ENCODE data around the gene SLC9C1. TPM values are rescaled to one million over a fixed set of nuclear protein-coding genes. Genes with fewer than 3 reads are reported as not detected.

The SLC9C1 gene
- total RNA-seq, 5 donors from 2014 or later (not counting 1 experiment from before 2014, with no cell fraction given): not detected

- Histone ChIP-seq H3K4me1 (ENCODE audit: control insufficient read depth in 1 of 2, extremely low read depth in 1 of 2, insufficient read depth in 2 of 2, low read length in 2 of 2) (peaks cover 12 to 37% of the 10 kb centered on the region in 2 experiments), H3K27ac (ENCODE audit: low read length) (peak overlapping the region; percentile 3), H3K9me3 (no peaks in the 10 kb centered on the region), H3K4me3 (ENCODE audit: control insufficient read depth in 1 of 2, extremely low read depth in 1 of 2, low read length in 1 of 2) (no peak overlapping the region), H3K27me3 (replicated peaks in 1 of 2; ENCODE audit: control insufficient read depth in 2 of 2, extremely low read depth in 1 of 2, insufficient read depth in 2 of 2, low read length in 1 of 2) (no peaks in the 10 kb centered on the region), H3K36me3 (ENCODE audit: control insufficient read depth in 2 of 2, extremely low read depth in 1 of 2, insufficient read depth in 1 of 2, low read length in 1 of 2) (peaks cover 0 to 26% of the 10 kb centered on the region in 2 donors)
- peak in 1 of 35 experiments; percentile 50 for DNase-seq
- Mint-ChIP-seq H3K4me3 (peak overlapping the region; percentile 4 to 43 (median 36)), H3K9me3 (no peaks in the 10 kb centered on the region), H3K36me3 (peaks cover 27% of the 10 kb centered on the region), H3K27me3 (no peaks in the 10 kb centered on the region), H3K27ac (peak overlapping the region; percentile 78 to 84), H3K4me1 (peaks cover 56 to 67% (median 64%) of the 10 kb centered on the region in 3 donors)
- 40% methylated on average over 4 of the region's 9 CpGs for WGBS (ENCODE audit: insufficient coverage)
- POLR2A ChIA-PET: no interaction called here
- peak in 3 of 4 experiments; percentile 60 to 90 (median 74) for ATAC-seq (replicated peaks in 1 of 4)
- CTCF ChIA-PET: interaction anchor here in 1 of 2 donors (1.0 kb wide), 1 partner anchor 18 kb away, joined by 3 read pairs; no protein-coding TSS in a partner anchor
These were observed 173.8 kb downstream of the SLC9C1 start for GRCh38 chr3:112119962-112120836.

DNA sequence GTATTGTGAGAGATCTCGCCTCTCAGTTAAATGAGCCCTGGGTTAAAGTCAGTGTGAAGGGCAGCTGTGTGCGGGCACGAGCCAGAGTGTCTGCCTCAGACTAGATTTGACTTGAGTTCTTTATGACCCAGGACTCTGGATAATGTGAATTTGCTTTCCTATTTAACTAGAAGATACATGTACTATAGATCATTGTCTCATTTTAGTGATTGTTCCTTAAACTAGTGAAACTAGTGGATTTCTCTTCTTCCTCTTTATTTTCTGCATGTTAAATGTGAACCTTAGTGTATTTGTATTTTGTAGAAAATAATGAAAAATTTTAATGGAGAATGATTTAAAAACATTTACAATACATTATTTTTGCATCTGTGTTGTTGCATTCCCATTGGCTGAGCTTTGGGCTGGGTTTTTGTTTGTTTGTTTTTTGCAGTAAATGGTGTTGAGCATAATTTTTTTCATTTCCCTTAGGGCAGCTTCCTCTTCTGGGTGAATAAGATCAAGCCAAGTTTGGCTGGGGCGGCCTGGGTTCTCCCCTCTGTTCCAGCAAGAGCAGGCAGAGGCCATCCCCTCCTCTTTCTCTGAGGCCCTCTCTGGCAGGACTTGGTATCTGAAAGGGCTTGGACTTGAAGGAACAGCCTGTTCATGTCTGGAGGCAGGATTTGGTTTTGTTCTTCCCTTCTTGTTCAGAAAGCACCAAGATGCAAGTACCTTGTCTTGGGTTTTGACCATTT is 176.0 kb downstream of the SLC9C1 start:
- Histone ChIP-seq H3K4me1 (ENCODE audit: control insufficient read depth in 1 of 2, extremely low read depth in 1 of 2, insufficient read depth in 2 of 2, low read length in 2 of 2) (peaks cover 12 to 38% of the 10 kb centered on the region in 2 experiments), H3K4me3 (ENCODE audit: control insufficient read depth in 1 of 2, extremely low read depth in 1 of 2, low read length in 1 of 2) (no peak overlapping the region), H3K9me3 (no peaks in the 10 kb centered on the region), H3K36me3 (ENCODE audit: control insufficient read depth in 2 of 2, extremely low read depth in 1 of 2, insufficient read depth in 1 of 2, low read length in 1 of 2) (peaks cover 0 to 7% of the 10 kb centered on the region in 2 donors), H3K27ac (ENCODE audit: low read length) (no peak overlapping the region), H3K27me3 (replicated peaks in 1 of 2; ENCODE audit: control insufficient read depth in 2 of 2, extremely low read depth in 1 of 2, insufficient read depth in 2 of 2, low read length in 1 of 2) (no peaks in the 10 kb centered on the region)
- 100% methylated on average over 1 of the region's 4 CpGs for WGBS (ENCODE audit: insufficient coverage)
- H3K36me3 Mint-ChIP-seq: peaks cover 9% of the 10 kb centered on the region
- peaks cover 48 to 64% (median 61%) of the 10 kb centered on the region in 3 donors for H3K4me1 Mint-ChIP-seq
- DNase-seq: peak in 1 of 35 experiments; percentile 35
- CTCF ChIA-PET: interaction anchor here (0.6 to 1.5 kb wide), 4 partner anchors 9 to 534 kb away, joined by 3 to 6 read pairs (median 3); no protein-coding TSS in a partner anchor
- no peak for ATAC-seq (replicated peaks in 1 of 4)
- no peak overlapping the region for H3K4me3 Mint-ChIP-seq
- H3K9me3 Mint-ChIP-seq: no peaks in the 10 kb centered on the region
- POLR2A ChIA-PET: no interaction called here
- H3K27me3 Mint-ChIP-seq: no peaks in the 10 kb centered on the region
- peak overlapping the region; percentile 29 to 49 for H3K27ac Mint-ChIP-seq

GRCh38 chr3:112117415-112117814 is 176.6 kb downstream of the SLC9C1 start:
- Mint-ChIP-seq H3K4me1 (peaks cover 48 to 59% (median 55%) of the 10 kb centered on the region in 3 donors), H3K27ac (peak overlapping the region in 1 of 2 donors; percentile 49), H3K9me3 (no peaks in the 10 kb centered on the region), H3K4me3 (no peak overlapping the region), H3K27me3 (no peaks in the 10 kb centered on the region), H3K36me3 (peaks cover 3% of the 10 kb centered on the region)
- DNase-seq (no peak), ATAC-seq (replicated peaks in 1 of 4) (no peak)
- peaks cover 12 to 38% of the 10 kb centered on the region in 2 experiments for H3K4me1 ChIP-seq (ENCODE audit: control insufficient read depth in 1 of 2, extremely low read depth in 1 of 2, insufficient read depth in 2 of 2, low read length in 2 of 2)
- no CpG with 5 or more reads among the region's 1 CpG for WGBS (ENCODE audit: insufficient coverage)
- no peaks in the 10 kb centered on the region for H3K27me3 ChIP-seq (replicated peaks in 1 of 2; ENCODE audit: control insufficient read depth in 2 of 2, extremely low read depth in 1 of 2, insufficient read depth in 2 of 2, low read length in 1 of 2)
- ChIA-PET CTCF (interaction anchor here (0.5 to 1.5 kb wide), 7 partner anchors 10 to 535 kb away, joined by 3 to 6 read pairs (median 3); no protein-coding TSS in a partner anchor), POLR2A (no interaction called here)
- H3K4me3 ChIP-seq (ENCODE audit: control insufficient read depth in 1 of 2, extremely low read depth in 1 of 2, low read length in 1 of 2): no peak overlapping the region
- peaks cover 0 to 3% of the 10 kb centered on the region in 2 donors for H3K36me3 ChIP-seq (ENCODE audit: control insufficient read depth in 2 of 2, extremely low read depth in 1 of 2, insufficient read depth in 1 of 2, low read length in 1 of 2)
- no peak overlapping the region for H3K27ac ChIP-seq (ENCODE audit: low read length)
- no peaks in the 10 kb centered on the region for H3K9me3 ChIP-seq

GRCh38 chr3:112116748-112117186 is 177.2 kb downstream of the SLC9C1 start:
- H3K4me1 ChIP-seq (ENCODE audit: control insufficient read depth in 1 of 2, extremely low read depth in 1 of 2, insufficient read depth in 2 of 2, low read length in 2 of 2): peaks cover 11 to 38% of the 10 kb centered on the region in 2 experiments
- no peak overlapping the region for H3K27ac ChIP-seq (ENCODE audit: low read length)
- no peaks in the 10 kb centered on the region for H3K27me3 ChIP-seq (replicated peaks in 1 of 2; ENCODE audit: control insufficient read depth in 2 of 2, extremely low read depth in 1 of 2, insufficient read depth in 2 of 2, low read length in 1 of 2)
- Mint-ChIP-seq H3K36me3 (no peaks in the 10 kb centered on the region), H3K27me3 (no peaks in the 10 kb centered on the region), H3K9me3 (no peaks in the 10 kb centered on the region), H3K4me3 (peak overlapping the region in 2 of 3 donors; percentile 4 to 36), H3K4me1 (peaks cover 46 to 56% (median 49%) of the 10 kb centered on the region in 3 donors), H3K27ac (peak overlapping the region; percentile 1 to 49)
- DNase-seq (no peak), ATAC-seq (replicated peaks in 1 of 4) (no peak)
- peaks cover 0 to 1% of the 10 kb centered on the region in 2 donors for H3K36me3 ChIP-seq (ENCODE audit: control insufficient read depth in 2 of 2, extremely low read depth in 1 of 2, insufficient read depth in 1 of 2, low read length in 1 of 2)
- ChIA-PET CTCF (interaction anchor here (0.5 to 1.5 kb wide), 6 partner anchors 11 to 395 kb away, joined by 3 to 6 read pairs (median 4); no protein-coding TSS in a partner anchor), POLR2A (no interaction called here)
- H3K9me3 ChIP-seq: no peaks in the 10 kb centered on the region
- 64% methylated on average over 4 of the region's 13 CpGs for WGBS (ENCODE audit: insufficient coverage)
- no peak overlapping the region for H3K4me3 ChIP-seq (ENCODE audit: control insufficient read depth in 1 of 2, extremely low read depth in 1 of 2, low read length in 1 of 2)

DNA sequence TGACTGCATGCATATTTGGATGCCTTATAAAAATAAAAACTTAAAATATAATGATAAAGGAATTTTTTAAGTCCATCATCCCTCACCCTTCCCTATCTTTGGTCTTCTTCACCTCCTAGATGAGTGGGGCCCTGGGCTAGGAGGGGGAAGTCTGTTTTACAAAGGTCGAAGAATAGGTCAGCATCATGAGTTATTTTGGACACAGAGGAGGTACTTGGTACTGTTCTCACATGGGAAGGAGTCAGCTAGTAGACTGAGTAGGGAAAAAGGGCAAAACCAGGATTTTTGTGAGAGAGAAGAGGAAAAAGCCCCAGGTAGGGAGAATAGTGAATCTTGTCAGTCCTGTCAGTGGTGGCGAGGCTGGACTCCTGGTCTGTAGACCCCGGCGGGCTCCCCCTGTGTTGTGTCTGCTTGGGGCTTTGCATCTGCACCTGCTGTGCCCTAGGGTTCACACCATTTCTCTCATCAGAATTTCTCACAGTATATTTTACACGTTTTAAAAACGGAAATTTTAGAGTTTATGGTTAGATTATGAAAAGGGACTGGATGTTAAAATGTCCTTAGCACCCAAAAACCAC is 178.1 kb downstream of the SLC9C1 start:
- H3K9me3 Mint-ChIP-seq: no peaks in the 10 kb centered on the region
- no peaks in the 10 kb centered on the region for H3K36me3 ChIP-seq (ENCODE audit: control insufficient read depth in 2 of 2, extremely low read depth in 1 of 2, insufficient read depth in 1 of 2, low read length in 1 of 2)
- 40% methylated on average over 2 of the region's 6 CpGs for WGBS (ENCODE audit: insufficient coverage)
- peak overlapping the region in 1 of 2 donors; percentile 75 for H3K27ac Mint-ChIP-seq
- no peak overlapping the region for H3K4me3 ChIP-seq (ENCODE audit: control insufficient read depth in 1 of 2, extremely low read depth in 1 of 2, low read length in 1 of 2)
- DNase-seq (no peak), ATAC-seq (replicated peaks in 1 of 4) (no peak)
- CTCF ChIA-PET: interaction anchor here in 1 of 2 donors (0.6 kb wide), 1 partner anchor 418 kb away, joined by 3 read pairs; no protein-coding TSS in a partner anchor
- no peaks in the 10 kb centered on the region for H3K9me3 ChIP-seq
- H3K27me3 Mint-ChIP-seq: no peaks in the 10 kb centered on the region
- H3K36me3 Mint-ChIP-seq: no peaks in the 10 kb centered on the region
- peaks cover 39 to 49% (median 40%) of the 10 kb centered on the region in 3 donors for H3K4me1 Mint-ChIP-seq
- peaks cover 10 to 30% of the 10 kb centered on the region in 2 experiments for H3K4me1 ChIP-seq (ENCODE audit: control insufficient read depth in 1 of 2, extremely low read depth in 1 of 2, insufficient read depth in 2 of 2, low read length in 2 of 2)
- H3K4me3 Mint-ChIP-seq: no peak overlapping the region
- H3K27ac ChIP-seq (ENCODE audit: low read length): no peak overlapping the region
- no peaks in the 10 kb centered on the region for H3K27me3 ChIP-seq (replicated peaks in 1 of 2; ENCODE audit: control insufficient read depth in 2 of 2, extremely low read depth in 1 of 2, insufficient read depth in 2 of 2, low read length in 1 of 2)
- POLR2A ChIA-PET: no interaction called here
